Measurements from ENCODE around the gene ROBO1.

The ROBO1 gene

DNA sequence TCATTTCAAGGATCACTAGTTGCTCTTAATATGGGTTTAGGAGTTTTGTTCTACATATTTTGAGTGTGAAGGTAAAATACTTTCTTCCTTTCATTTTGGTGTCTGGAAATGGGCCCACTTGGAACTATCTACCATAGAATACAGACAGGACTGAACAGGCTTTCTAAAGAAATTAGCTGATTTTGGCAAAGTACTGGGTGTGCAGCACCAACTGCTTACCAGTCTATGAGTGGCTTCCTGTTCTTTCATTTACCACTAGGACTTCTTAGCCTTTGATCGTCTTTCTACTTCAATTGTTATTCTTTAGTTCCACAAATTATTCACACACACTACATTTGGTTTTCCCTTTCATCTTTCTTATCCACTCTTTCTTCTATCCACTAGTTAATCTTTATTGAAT lies 1196.3 kb downstream of the ROBO1 start:
- H3K79me2 ChIP-seq (ENCODE audit: insufficient read depth, low read depth), result no peaks in the 10 kb centered on the region
- H3K4me3 ChIP-seq (IDR thresholded peaks at IDR 0.05; ENCODE audit: insufficient read depth, low read depth, low read length), result no peak overlapping the region
- no peaks in the 10 kb centered on the region for H4K20me1 ChIP-seq (ENCODE audit: insufficient read depth)
- no peak overlapping the region for H3K9ac ChIP-seq
- H3K27ac ChIP-seq, result no peak overlapping the region
- no peaks in the 10 kb centered on the region for H3K4me1 ChIP-seq (ENCODE audit: low read depth, poor library complexity, severe bottlenecking)
- no peaks in the 10 kb centered on the region for H3K36me3 ChIP-seq (ENCODE audit: insufficient read depth)
- H3K4me2 ChIP-seq, result no peak overlapping the region
- H2AFZ ChIP-seq (ENCODE audit: low read depth), result no peak overlapping the region
- no peaks in the 10 kb centered on the region for H3K27me3 ChIP-seq (ENCODE audit: insufficient read depth, low read depth)
- TF ChIP-seq, protein P1, sequence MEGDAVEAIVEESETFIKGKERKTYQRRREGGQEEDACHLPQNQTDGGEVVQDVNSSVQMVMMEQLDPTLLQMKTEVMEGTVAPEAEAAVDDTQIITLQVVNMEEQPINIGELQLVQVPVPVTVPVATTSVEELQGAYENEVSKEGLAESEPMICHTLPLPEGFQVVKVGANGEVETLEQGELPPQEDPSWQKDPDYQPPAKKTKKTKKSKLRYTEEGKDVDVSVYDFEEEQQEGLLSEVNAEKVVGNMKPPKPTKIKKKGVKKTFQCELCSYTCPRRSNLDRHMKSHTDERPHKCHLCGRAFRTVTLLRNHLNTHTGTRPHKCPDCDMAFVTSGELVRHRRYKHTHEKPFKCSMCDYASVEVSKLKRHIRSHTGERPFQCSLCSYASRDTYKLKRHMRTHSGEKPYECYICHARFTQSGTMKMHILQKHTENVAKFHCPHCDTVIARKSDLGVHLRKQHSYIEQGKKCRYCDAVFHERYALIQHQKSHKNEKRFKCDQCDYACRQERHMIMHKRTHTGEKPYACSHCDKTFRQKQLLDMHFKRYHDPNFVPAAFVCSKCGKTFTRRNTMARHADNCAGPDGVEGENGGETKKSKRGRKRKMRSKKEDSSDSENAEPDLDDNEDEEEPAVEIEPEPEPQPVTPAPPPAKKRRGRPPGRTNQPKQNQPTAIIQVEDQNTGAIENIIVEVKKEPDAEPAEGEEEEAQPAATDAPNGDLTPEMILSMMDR (conservative IDR thresholded peaks at IDR 0.05; ENCODE audit: low read depth, low read length), result no peak

DNA sequence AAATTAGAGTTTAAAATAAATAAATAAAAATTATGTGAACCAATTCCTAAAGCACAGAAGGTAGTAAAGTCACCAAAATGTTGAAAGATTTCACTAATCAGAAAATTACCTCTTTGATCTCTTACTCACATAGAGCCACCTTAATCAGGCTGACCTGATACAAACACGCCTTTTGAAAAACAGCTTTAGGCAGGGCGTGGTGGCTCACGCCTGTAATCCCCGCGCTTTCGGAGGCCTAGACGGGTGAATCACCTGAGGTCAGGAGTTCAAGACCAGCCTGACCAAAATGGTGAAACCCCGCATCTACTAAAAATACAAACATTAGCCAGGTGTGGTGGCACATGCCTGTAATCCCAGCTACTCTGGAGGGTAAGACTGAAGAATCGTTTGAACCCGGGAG lies 1197.3 kb downstream of the ROBO1 start:
- Histone ChIP-seq H3K79me2 (ENCODE audit: insufficient read depth, low read depth) (no peaks in the 10 kb centered on the region), H3K9ac (no peak overlapping the region), H4K20me1 (ENCODE audit: insufficient read depth) (no peaks in the 10 kb centered on the region), H3K4me1 (ENCODE audit: low read depth, poor library complexity, severe bottlenecking) (no peaks in the 10 kb centered on the region), H2AFZ (ENCODE audit: low read depth) (no peak overlapping the region), H3K27me3 (ENCODE audit: insufficient read depth, low read depth) (no peaks in the 10 kb centered on the region), H3K36me3 (ENCODE audit: insufficient read depth) (no peaks in the 10 kb centered on the region), H3K27ac (no peak overlapping the region), H3K4me3 (IDR thresholded peaks at IDR 0.05; ENCODE audit: insufficient read depth, low read depth, low read length) (no peak overlapping the region), H3K4me2 (no peak overlapping the region)
- TF ChIP-seq, protein P1 (conservative IDR thresholded peaks at IDR 0.05; ENCODE audit: low read depth, low read length), result no peak

DNA sequence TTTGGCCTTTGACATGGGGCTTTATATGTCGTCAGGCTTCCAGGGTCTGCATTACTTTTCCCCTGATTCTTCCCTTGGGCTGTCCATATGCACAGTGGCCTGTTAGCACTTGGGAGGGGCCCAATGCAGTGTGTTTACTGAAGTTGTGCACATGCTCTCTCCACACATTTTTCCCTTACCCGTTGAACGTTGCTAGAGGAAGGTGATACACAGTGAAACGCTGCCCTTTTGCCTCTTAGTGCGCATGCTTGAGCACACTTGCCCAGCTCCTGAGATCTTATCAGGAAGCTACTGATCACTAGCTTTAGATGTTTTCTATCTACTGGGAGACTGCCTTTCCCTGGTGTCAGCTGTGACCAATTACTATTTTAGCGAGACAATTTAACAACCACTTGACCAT lies 1198.0 kb downstream of the ROBO1 start:
- H3K27me3 ChIP-seq (ENCODE audit: insufficient read depth, low read depth), result no peaks in the 10 kb centered on the region
- no peaks in the 10 kb centered on the region for H3K79me2 ChIP-seq (ENCODE audit: insufficient read depth, low read depth)
- H3K27ac ChIP-seq, result no peak overlapping the region
- no peaks in the 10 kb centered on the region for H3K4me1 ChIP-seq (ENCODE audit: low read depth, poor library complexity, severe bottlenecking)
- H3K36me3 ChIP-seq (ENCODE audit: insufficient read depth), result no peaks in the 10 kb centered on the region
- H3K4me3 ChIP-seq (IDR thresholded peaks at IDR 0.05; ENCODE audit: insufficient read depth, low read depth, low read length), result no peak overlapping the region
- TF ChIP-seq, protein P1 (conservative IDR thresholded peaks at IDR 0.05; ENCODE audit: low read depth, low read length), result no peak
- no peaks in the 10 kb centered on the region for H4K20me1 ChIP-seq (ENCODE audit: insufficient read depth)
- H3K9ac ChIP-seq, result no peak overlapping the region
- no peak overlapping the region for H2AFZ ChIP-seq (ENCODE audit: low read depth)
- H3K4me2 ChIP-seq, result no peak overlapping the region

DNA sequence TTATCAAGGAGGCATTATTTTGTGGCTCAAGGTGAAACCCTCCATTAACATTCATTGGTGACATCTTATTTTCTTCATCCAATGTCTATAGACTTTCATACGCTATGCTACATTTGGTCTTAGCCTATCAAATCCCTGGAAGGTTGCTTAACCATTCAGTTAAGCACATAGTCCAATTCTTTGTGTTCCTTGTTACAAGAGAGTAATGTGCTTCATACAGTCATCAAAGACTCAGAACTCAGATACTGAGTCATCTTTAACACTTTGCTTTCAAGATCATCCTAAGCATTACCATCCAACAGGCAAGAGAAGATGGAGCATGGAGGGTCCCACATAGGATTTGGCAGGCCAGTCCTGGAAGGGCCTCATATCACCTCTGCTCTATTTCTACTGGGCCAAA lies 1202.1 kb downstream of the ROBO1 start:
- no peak overlapping the region for H3K27ac ChIP-seq
- H3K27me3 ChIP-seq (ENCODE audit: insufficient read depth, low read depth), result no peaks in the 10 kb centered on the region
- no peak overlapping the region for H3K9ac ChIP-seq
- no peak overlapping the region for H2AFZ ChIP-seq (ENCODE audit: low read depth)
- no peak overlapping the region for H3K4me2 ChIP-seq
- H3K4me1 ChIP-seq (ENCODE audit: low read depth, poor library complexity, severe bottlenecking), result no peaks in the 10 kb centered on the region
- no peaks in the 10 kb centered on the region for H3K79me2 ChIP-seq (ENCODE audit: insufficient read depth, low read depth)
- TF ChIP-seq, protein P1 (conservative IDR thresholded peaks at IDR 0.05; ENCODE audit: low read depth, low read length), result no peak
- H4K20me1 ChIP-seq (ENCODE audit: insufficient read depth), result no peaks in the 10 kb centered on the region
- H3K36me3 ChIP-seq (ENCODE audit: insufficient read depth), result no peaks in the 10 kb centered on the region
- H3K4me3 ChIP-seq (IDR thresholded peaks at IDR 0.05; ENCODE audit: insufficient read depth, low read depth, low read length), result no peak overlapping the region

DNA sequence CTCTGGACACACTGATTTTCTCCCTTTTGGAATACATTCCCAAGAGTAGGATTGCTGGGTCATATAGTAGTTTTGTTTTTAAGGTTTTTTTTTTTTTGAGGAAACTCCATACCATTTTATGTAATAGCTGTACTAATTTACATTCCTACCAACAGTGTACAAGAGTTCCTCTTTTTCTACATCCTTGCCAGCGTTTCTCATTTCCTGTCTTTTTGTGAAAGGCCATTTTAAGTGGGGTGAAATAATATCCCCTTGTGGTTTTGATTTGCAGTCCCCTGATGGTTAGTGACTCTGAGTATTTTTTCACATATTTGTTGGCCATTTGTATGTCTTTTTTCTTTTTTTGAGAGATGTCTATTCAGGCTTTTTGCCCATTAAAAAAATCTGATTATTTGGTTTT lies 1205.5 kb downstream of the ROBO1 start:
- no peak overlapping the region for H3K4me2 ChIP-seq
- H4K20me1 ChIP-seq (ENCODE audit: insufficient read depth), result no peaks in the 10 kb centered on the region

More for the DNA sequence above, 1205.5 kb downstream of the ROBO1 start:
- TF ChIP-seq, protein P1 (conservative IDR thresholded peaks at IDR 0.05; ENCODE audit: low read depth, low read length), result no peak
- no peaks in the 10 kb centered on the region for H3K27me3 ChIP-seq (ENCODE audit: insufficient read depth, low read depth)
- H3K9ac ChIP-seq, result no peak overlapping the region
- H3K4me1 ChIP-seq (ENCODE audit: low read depth, poor library complexity, severe bottlenecking), result no peaks in the 10 kb centered on the region
- no peaks in the 10 kb centered on the region for H3K79me2 ChIP-seq (ENCODE audit: insufficient read depth, low read depth)
- H3K27ac ChIP-seq, result no peak overlapping the region
- H3K36me3 ChIP-seq (ENCODE audit: insufficient read depth), result no peaks in the 10 kb centered on the region
- no peak overlapping the region for H3K4me3 ChIP-seq (IDR thresholded peaks at IDR 0.05; ENCODE audit: insufficient read depth, low read depth, low read length)
- no peak overlapping the region for H2AFZ ChIP-seq (ENCODE audit: low read depth)
